IMR-90 (cell line): Measurements from ENCODE around the gene CFD. TPM values are rescaled to one million over a fixed set of nuclear protein-coding genes. Genes with fewer than 3 reads are reported as not detected.
A peak's percentile ranks its signal among the peaks of the same experiment; 100 is the strongest.

Source experiments
- ATAC-seq: fragments of 200-7000 bp; cut with Tn5 transposase; 2 replicates; pipeline ENCODE4 v1.9.1; 2020; ENCODE audit warnings: low read depth, mild to moderate bottlenecking, moderate library complexity
- BruUV-seq: library from RNA; stranded (reverse); fragments of 400-500 nt; replicated peaks from 2 replicates; lab custom pipeline; 2021; lab: Mats Ljungman, UMichigan
- CTCF ChIA-PET: fragments of 300-600 bp; formaldehyde crosslinking; extraction: SDS; loops from one replicate; lab custom pipeline; 2021; ENCODE audit warnings: antibody characterized with exemption; lab: Yijun Ruan, JAX
- POLR2A ChIA-PET: fragments of 300-600 bp; sonication (Branson Sonifier 250); formaldehyde crosslinking; loops from one replicate; lab custom pipeline; 2022; ENCODE audit warnings: antibody characterized with exemption; ENCODE audit not compliant: unreplicated experiment; lab: Charles Lee
- DNase-seq: peaks from one replicate; pipeline ENCODE4 v3.0.0; 2013
- H2AFZ ChIP-seq: replicated peaks from 2 replicates; pipeline ENCODE3; 2013; ENCODE audit warnings: low read length, mild to moderate bottlenecking; ENCODE audit not compliant: poor library complexity
- H2AK5ac ChIP-seq: 2 replicates; pipeline ENCODE4 v1.6.1; 2013; ENCODE audit warnings: low read depth, low read length, inconsistent platforms
- H2AK9ac ChIP-seq: replicated peaks from 2 replicates; pipeline ENCODE3; 2013; ENCODE audit warnings: mild to moderate bottlenecking, low read depth, low read length, moderate library complexity; ENCODE audit not compliant: poor library complexity
- H2BK120ac ChIP-seq: 2 replicates; pipeline ENCODE4 v1.6.1; 2013; ENCODE audit warnings: low read depth, low read length, inconsistent platforms
- H2BK15ac ChIP-seq: 3 replicates; pipeline ENCODE4 v1.6.1; 2013; ENCODE audit warnings: low read depth, low read length, inconsistent platforms
- H2BK20ac ChIP-seq: 2 replicates; pipeline ENCODE4 v1.6.1; 2013; ENCODE audit warnings: low read depth, mild to moderate bottlenecking, inconsistent platforms, low read length, moderate library complexity
- H2BK5ac ChIP-seq: 2 replicates; pipeline ENCODE4 v1.6.1; 2013; ENCODE audit warnings: mild to moderate bottlenecking, low read depth, low read length, inconsistent platforms; ENCODE audit not compliant: poor library complexity, severe bottlenecking
- H3K14ac ChIP-seq: replicated peaks from 2 replicates; pipeline ENCODE4 v1.6.1; 2013; ENCODE audit warnings: low read depth, low read length, inconsistent platforms
- H3K18ac ChIP-seq: 2 replicates; pipeline ENCODE4 v1.6.1; 2013; ENCODE audit warnings: low read depth, low read length, control low read depth
- H3K23ac ChIP-seq: 2 replicates; pipeline ENCODE4 v1.6.1; 2013; ENCODE audit warnings: low read depth, low read length, inconsistent platforms
- H3K27ac ChIP-seq: 2 replicates; pipeline ENCODE4 v1.5.1; 2013; ENCODE audit warnings: mild to moderate bottlenecking, control low read depth, low read length; ENCODE audit not compliant: insufficient read depth
- H3K27me3 ChIP-seq: 2 replicates; pipeline ENCODE4 v1.6.1; 2013; ENCODE audit warnings: low read length; ENCODE audit not compliant: control insufficient read depth, insufficient read depth
- H3K36me3 ChIP-seq: 2 replicates; pipeline ENCODE4 v1.6.1; 2013; ENCODE audit warnings: low read length, mixed read lengths; ENCODE audit not compliant: control insufficient read depth, insufficient read depth
- H3K4ac ChIP-seq: 2 replicates; pipeline ENCODE4 v1.6.1; 2013; ENCODE audit warnings: low read depth, low read length, inconsistent platforms
- H3K4me1 ChIP-seq: 2 replicates; pipeline ENCODE4 v1.6.1; 2013; ENCODE audit warnings: low read length, mixed read lengths; ENCODE audit not compliant: control insufficient read depth, insufficient read depth
- H3K4me2 ChIP-seq: 2 replicates; pipeline ENCODE4 v1.6.1; 2013; ENCODE audit warnings: low read depth, mild to moderate bottlenecking, control low read depth, low read length, moderate library complexity
- H3K4me3 ChIP-seq: 2 replicates; pipeline ENCODE4 v1.5.1; 2013; ENCODE audit warnings: low read depth, mild to moderate bottlenecking, control low read depth, low read length, moderate library complexity; ENCODE audit not compliant: insufficient read depth
- H3K56ac ChIP-seq: 2 replicates; pipeline ENCODE4 v1.6.1; 2013; ENCODE audit warnings: low read length, inconsistent platforms; ENCODE audit not compliant: insufficient read depth; ENCODE audit errors: extremely low read depth
- H3K79me1 ChIP-seq, 2 experiments: 2 replicates each; pipeline ENCODE4 v1.6.1; 2013; ENCODE audit warnings: low read length in 2 of 2, inconsistent platforms in 1 of 2, low read depth in 1 of 2
- H3K9ac ChIP-seq: 2 replicates; pipeline ENCODE4 v1.6.1; 2013; ENCODE audit warnings: low read depth, low read length, control low read depth
- H3K9me1 ChIP-seq: 2 replicates; pipeline ENCODE4 v1.6.1; 2013; ENCODE audit warnings: low read length, inconsistent platforms; ENCODE audit not compliant: insufficient read depth
- H3K9me3 ChIP-seq: 2 replicates; pipeline ENCODE4 v1.6.1; 2013; ENCODE audit warnings: low read length; ENCODE audit not compliant: control insufficient read depth, insufficient read depth
- H4K20me1 ChIP-seq: 2 replicates; pipeline ENCODE4 v1.6.1; 2013; ENCODE audit warnings: low read length, inconsistent platforms; ENCODE audit not compliant: insufficient read depth
- H4K5ac ChIP-seq: 2 replicates; pipeline ENCODE4 v1.6.1; 2013; ENCODE audit warnings: mild to moderate bottlenecking, low read depth, low read length, control low read depth
- H4K8ac ChIP-seq, 2 experiments: 2 replicates each; pipeline ENCODE4 v1.6.1; 2013; ENCODE audit warnings: low read depth in 2 of 2, low read length in 2 of 2, control low read depth in 1 of 2, inconsistent platforms in 1 of 2
- H4K91ac ChIP-seq: 2 replicates; pipeline ENCODE4 v1.6.1; 2013; ENCODE audit warnings: low read depth, low read length, inconsistent platforms; ENCODE audit not compliant: insufficient read depth
- BHLHE40 ChIP-seq: fragments of 150-350 bp; IDR thresholded peaks from 2 replicates; pipeline ENCODE4 v1.6.1; 2016; ENCODE audit warnings: mild to moderate bottlenecking, low read depth, low read length
- CEBPB ChIP-seq: IDR thresholded peaks from 2 replicates; pipeline ENCODE4 v1.6.1; 2012; ENCODE audit warnings: low read depth, low read length, improper control_type of control experiment
- MAFK ChIP-seq: IDR thresholded peaks from 2 replicates; pipeline ENCODE4 v1.6.1; 2012; ENCODE audit warnings: low read depth, low read length, improper control_type of control experiment
- MXI1 ChIP-seq: IDR thresholded peaks from 2 replicates; pipeline ENCODE4 v1.6.1; 2012; ENCODE audit warnings: low read depth, mild to moderate bottlenecking, low read length, moderate library complexity, borderline replicate concordance
- NFE2L2 ChIP-seq: fragments of 150-350 bp; IDR thresholded peaks from 2 replicates; pipeline ENCODE4 v1.6.1; 2016; ENCODE audit warnings: low read depth, mild to moderate bottlenecking, low read length
- RAD21 ChIP-seq: IDR thresholded peaks from 2 replicates; pipeline ENCODE4 v1.6.1; 2012; ENCODE audit warnings: low read length, improper control_type of control experiment
- RFX5 ChIP-seq: IDR thresholded peaks from 2 replicates; pipeline ENCODE4 v1.8.0; 2012; ENCODE audit warnings: low read depth, mild to moderate bottlenecking, low read length, moderate library complexity
- WGBS, 2 experiments: methylation state at CpG; one replicate each; pipeline versions ENCODE4 v1.1.5 to v1.1.7; 2013; ENCODE audit warnings: missing lambda C conversion rate in 2 of 2; ENCODE audit not compliant: insufficient read length in 1 of 2; ENCODE audit errors: extremely low coverage in 2 of 2; 5-methylcytosine and 5-hydroxymethylcytosine counted together
- dilution Hi-C: fragments of 300-500 bp; cut with HindIII; formaldehyde crosslinking; loops from one replicate; pipeline ENCODE4 v1.14.3; 2018; ENCODE audit warnings: low sequenced_read_pairs; ENCODE audit not compliant: unreplicated experiment
- in situ Hi-C: fragments of 300-500 bp; cut with MboI; formaldehyde crosslinking; loops from 3 replicates; pipeline ENCODE4 v1.14.3; 2019; ENCODE audit warnings: low sequenced_read_pairs, inconsistent platforms, mixed read lengths
- intact Hi-C: fragments of 100-400 bp; cut with micrococcal nuclease; formaldehyde crosslinking; loops from 2 replicates; pipeline ENCODE4 v1.10.0; 2022
- polyA plus RNA-seq, 3 experiments: library from polyadenylated mRNA; depleted of rRNA; stranded (reverse); fragments of >200 nt; gene quantifications; 2 replicates each; pipeline ENCODE4 v1.2.3, GENCODE V29; 2012; ENCODE audit warnings: low replicate concordance in 1 of 3
- total RNA-seq: library from RNA; depleted of rRNA; stranded (reverse); fragments of >200 nt; gene quantifications from 2 replicates; pipeline ENCODE4 v1.2.3, GENCODE V29; 2012

Gene CFD
- total and polyA plus RNA-seq, 2 of the 4 experiments (the other 2 are of a cell fraction) = 1.4 to 2.8 TPM

DNA sequence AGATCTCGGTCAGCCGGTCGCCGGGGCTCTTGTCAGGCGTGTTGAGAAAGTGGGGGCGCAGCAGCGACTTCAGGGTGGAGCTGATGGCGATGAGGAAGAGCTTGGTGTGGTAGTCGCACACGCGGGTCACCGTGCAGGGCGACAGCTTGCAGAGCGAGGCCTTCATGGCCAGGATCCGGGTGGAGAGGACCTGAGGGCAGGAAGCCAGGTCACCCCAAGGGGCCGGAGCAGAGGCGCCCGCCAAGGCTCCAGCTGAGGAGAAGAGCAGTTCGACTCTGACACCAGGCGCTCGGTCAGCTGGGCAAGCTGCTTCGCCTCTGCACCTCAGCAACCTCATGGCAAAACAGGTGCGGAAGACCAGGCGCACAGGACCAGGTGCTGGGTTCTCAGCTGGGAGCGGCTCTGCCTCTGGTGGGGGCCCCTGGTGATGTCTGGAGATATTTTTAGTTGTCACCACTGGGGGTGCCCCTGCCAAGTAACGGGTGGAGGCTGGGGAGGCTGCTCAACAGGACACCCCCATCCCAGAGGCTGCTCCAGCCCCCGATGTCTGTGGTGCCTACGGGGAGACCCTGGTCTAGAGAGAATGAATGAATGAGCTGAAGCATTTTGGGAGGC is 15.9 kb downstream of the CFD start:
- no peak overlapping the region for H3K14ac ChIP-seq
- ChIA-PET CTCF (interaction anchor here (0.6 kb wide), 1 partner anchor 65 kb away, joined by 4 read pairs; no protein-coding TSS in a partner anchor), POLR2A (no interaction called here)
- no peak overlapping the region for H3K18ac ChIP-seq
- dilution Hi-C loops (no loop called here), intact Hi-C loops (no loop called here), in situ Hi-C loops (no loop called here)
- no peak for ATAC-seq
- H3K36me3 ChIP-seq = peaks cover 41% of the 10 kb centered on the region
- H2BK5ac ChIP-seq = no peak overlapping the region
- no peak overlapping the region for H3K4ac ChIP-seq
- H3K9me1 ChIP-seq = no peaks in the 10 kb centered on the region
- H3K23ac ChIP-seq = no peak overlapping the region
- no peak overlapping the region for H2AK9ac ChIP-seq
- no peaks in the 10 kb centered on the region for H3K9me3 ChIP-seq
- no peaks in the 10 kb centered on the region for H3K27me3 ChIP-seq
- no peak overlapping the region for H2BK120ac ChIP-seq
- H2BK20ac ChIP-seq = no peak overlapping the region
- H3K4me3 ChIP-seq = no peak overlapping the region
- BruUV-seq = no TSS peak
- no peak overlapping the region for H3K56ac ChIP-seq
- H2AFZ ChIP-seq = peak overlapping the region; percentile 43
- TF ChIP-seq RAD21 (no peak), RFX5 (no peak), NFE2L2 (no peak), MXI1 (no peak), CEBPB (no peak), MAFK (no peak), BHLHE40 (no peak)
- H4K91ac ChIP-seq = no peak overlapping the region
- no peak overlapping the region for H4K8ac ChIP-seq
- peaks cover 15% of the 10 kb centered on the region for H4K20me1 ChIP-seq
- 97% methylated on average over 14 of the region's 28 CpGs; no CpG with 5 or more reads in 1 of the 2 experiments for WGBS, 2 experiments
- no peak overlapping the region for H4K5ac ChIP-seq
- DNase-seq = no peak
- H3K9ac ChIP-seq = no peak overlapping the region
- H3K4me2 ChIP-seq = no peak overlapping the region
- peaks cover 8% of the 10 kb centered on the region for H3K4me1 ChIP-seq
- peaks cover 0 to 4% of the 10 kb centered on the region in 2 experiments; a peak in 1 of 4 replicates for H3K79me1 ChIP-seq
- no peak overlapping the region for H3K27ac ChIP-seq
- H2AK5ac ChIP-seq = no peak overlapping the region
- H2BK15ac ChIP-seq = no peak overlapping the region
